ENCODE data around the gene CCNY.

DNA sequence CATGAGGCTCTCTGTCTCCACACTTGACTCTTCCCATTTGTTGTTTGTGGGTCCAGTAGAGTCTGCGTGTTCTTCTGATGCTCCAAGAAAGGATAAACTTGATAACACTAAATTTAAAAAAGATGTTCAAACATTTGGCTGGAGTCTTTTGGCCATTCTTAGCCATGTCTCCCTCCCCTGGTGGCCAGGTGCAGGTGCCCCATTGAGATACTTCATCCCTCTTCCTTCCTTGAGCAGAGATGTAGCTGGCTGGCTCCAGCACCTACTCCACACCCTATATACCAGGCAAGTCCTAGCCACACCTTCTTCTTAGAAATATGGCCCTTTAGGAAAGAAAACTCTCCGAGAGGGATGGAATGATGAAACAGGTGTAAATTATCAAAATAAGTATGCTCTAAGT is 165.6 kb downstream of the CCNY start:
- TF ChIP-seq, protein P1, sequence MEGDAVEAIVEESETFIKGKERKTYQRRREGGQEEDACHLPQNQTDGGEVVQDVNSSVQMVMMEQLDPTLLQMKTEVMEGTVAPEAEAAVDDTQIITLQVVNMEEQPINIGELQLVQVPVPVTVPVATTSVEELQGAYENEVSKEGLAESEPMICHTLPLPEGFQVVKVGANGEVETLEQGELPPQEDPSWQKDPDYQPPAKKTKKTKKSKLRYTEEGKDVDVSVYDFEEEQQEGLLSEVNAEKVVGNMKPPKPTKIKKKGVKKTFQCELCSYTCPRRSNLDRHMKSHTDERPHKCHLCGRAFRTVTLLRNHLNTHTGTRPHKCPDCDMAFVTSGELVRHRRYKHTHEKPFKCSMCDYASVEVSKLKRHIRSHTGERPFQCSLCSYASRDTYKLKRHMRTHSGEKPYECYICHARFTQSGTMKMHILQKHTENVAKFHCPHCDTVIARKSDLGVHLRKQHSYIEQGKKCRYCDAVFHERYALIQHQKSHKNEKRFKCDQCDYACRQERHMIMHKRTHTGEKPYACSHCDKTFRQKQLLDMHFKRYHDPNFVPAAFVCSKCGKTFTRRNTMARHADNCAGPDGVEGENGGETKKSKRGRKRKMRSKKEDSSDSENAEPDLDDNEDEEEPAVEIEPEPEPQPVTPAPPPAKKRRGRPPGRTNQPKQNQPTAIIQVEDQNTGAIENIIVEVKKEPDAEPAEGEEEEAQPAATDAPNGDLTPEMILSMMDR (IDR thresholded peaks at IDR 0.05): no peak
- TF ChIP-seq POLR2A (IDR thresholded peaks at IDR 0.05): no peak

Measured in lower leg skin (tissue), 3 donors.